DND-41 (cell line): Measurements from ENCODE around the gene KCNT1.
A peak's percentile ranks its signal among the peaks of the same experiment; 100 is the strongest.

Source experiments
- EZH2 ChIP-seq: IDR thresholded peaks from 3 replicates; pipeline ENCODE4 v1.6.1; 2012; ENCODE audit warnings: borderline replicate concordance, low read depth, mild to moderate bottlenecking, moderate library complexity, low read length, inconsistent platforms; ENCODE audit not compliant: severe bottlenecking
- TF ChIP-seq, protein P1 (sequence below): IDR thresholded peaks from 2 replicates; pipeline ENCODE4 v1.5.1; 2012; ENCODE audit warnings: borderline replicate concordance, low read length, moderate library complexity, mild to moderate bottlenecking; ENCODE audit not compliant: poor library complexity, severe bottlenecking; ENCODE audit errors: extremely low read depth

DNA sequence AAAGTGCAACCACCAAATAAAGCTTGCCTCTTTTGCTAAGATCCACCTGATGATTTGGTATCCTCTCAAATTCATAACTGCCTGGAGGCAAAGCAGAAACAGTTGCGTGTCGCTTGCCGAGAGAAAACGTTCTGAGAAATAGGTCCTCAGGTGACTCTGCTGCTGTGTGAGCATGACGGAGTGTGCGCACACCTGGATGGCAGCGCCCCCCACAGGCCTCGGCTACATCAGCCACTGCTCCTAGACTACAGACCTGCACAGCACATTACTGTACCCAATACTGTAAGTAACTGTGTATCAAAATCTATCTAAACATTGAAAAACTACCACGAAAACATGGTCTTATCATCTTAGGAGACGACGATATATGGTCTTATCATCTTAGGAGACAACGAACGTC is 117.9 kb downstream of the KCNT1 start:
- TF ChIP-seq, protein P1, sequence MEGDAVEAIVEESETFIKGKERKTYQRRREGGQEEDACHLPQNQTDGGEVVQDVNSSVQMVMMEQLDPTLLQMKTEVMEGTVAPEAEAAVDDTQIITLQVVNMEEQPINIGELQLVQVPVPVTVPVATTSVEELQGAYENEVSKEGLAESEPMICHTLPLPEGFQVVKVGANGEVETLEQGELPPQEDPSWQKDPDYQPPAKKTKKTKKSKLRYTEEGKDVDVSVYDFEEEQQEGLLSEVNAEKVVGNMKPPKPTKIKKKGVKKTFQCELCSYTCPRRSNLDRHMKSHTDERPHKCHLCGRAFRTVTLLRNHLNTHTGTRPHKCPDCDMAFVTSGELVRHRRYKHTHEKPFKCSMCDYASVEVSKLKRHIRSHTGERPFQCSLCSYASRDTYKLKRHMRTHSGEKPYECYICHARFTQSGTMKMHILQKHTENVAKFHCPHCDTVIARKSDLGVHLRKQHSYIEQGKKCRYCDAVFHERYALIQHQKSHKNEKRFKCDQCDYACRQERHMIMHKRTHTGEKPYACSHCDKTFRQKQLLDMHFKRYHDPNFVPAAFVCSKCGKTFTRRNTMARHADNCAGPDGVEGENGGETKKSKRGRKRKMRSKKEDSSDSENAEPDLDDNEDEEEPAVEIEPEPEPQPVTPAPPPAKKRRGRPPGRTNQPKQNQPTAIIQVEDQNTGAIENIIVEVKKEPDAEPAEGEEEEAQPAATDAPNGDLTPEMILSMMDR = peak; percentile 26
- no peak for TF ChIP-seq EZH2
